NCI-H69 (cell line): ENCODE data around the gene MDH2.
"Not testable (repeated sequence)": the region's sequence is repeated elsewhere in the genome, so short reads cannot be mapped to it uniquely, and the experiment has no call there.

Source experiments
- DNase-seq: peaks from one replicate; lab custom pipeline; 2025; lab: John Stamatoyannopoulos, UW

The MDH2 gene

GRCh38 chr7:76047305-76047810, 548 bp upstream of the MDH2 start:
- peak; percentile 48 for DNase-seq

- DNase-seq, result peak; percentile 69
Observed at GRCh38 chr7:76048668-76048988, 722 bp downstream of the MDH2 start.

GRCh38 chr7:76049295-76049694, 1.4 kb downstream of the MDH2 start:
- DNase-seq, result no peak

GRCh38 chr7:76050545-76050944, 2.6 kb downstream of the MDH2 start:
- DNase-seq, result no peak

GRCh38 chr7:76051840-76052239, 3.9 kb downstream of the MDH2 start:
- no peak for DNase-seq

- DNase-seq, result not testable (repeated sequence)
Observed at GRCh38 chr7:76052681-76053080, 4.8 kb downstream of the MDH2 start.

- DNase-seq, result no peak
Observed at GRCh38 chr7:76053461-76053860, 5.6 kb downstream of the MDH2 start.

- peak; percentile 90 for DNase-seq
Observed at GRCh38 chr7:76054123-76055120, 6.5 kb downstream of the MDH2 start.

- DNase-seq, result no peak
Observed at GRCh38 chr7:76056241-76056640, 8.3 kb downstream of the MDH2 start.

- DNase-seq, result no peak
Observed at GRCh38 chr7:76057103-76057812, 9.4 kb downstream of the MDH2 start.

GRCh38 chr7:76057813-76058145, 9.9 kb downstream of the MDH2 start:
- no peak for DNase-seq

- DNase-seq, result not testable (repeated sequence)
Observed at GRCh38 chr7:76058745-76059144, 10.8 kb downstream of the MDH2 start.

- DNase-seq, result no peak
Observed at GRCh38 chr7:76060842-76061241, 12.9 kb downstream of the MDH2 start.

- no peak for DNase-seq
Observed at GRCh38 chr7:76062254-76062653, 14.3 kb downstream of the MDH2 start.

- DNase-seq, result no peak
Observed at GRCh38 chr7:76063114-76063513, 15.2 kb downstream of the MDH2 start.

- peak; percentile 57 for DNase-seq
Observed at GRCh38 chr7:76063525-76063924, 15.6 kb downstream of the MDH2 start.

- no peak for DNase-seq
Observed at GRCh38 chr7:76064208-76064970, 16.5 kb downstream of the MDH2 start.

- DNase-seq, result no peak
Observed at GRCh38 chr7:76065016-76065612, 17.2 kb downstream of the MDH2 start.

- no peak for DNase-seq
Observed at GRCh38 chr7:76066716-76067503, 19.0 kb downstream of the MDH2 start.

GRCh38 chr7:76069238-76069638, 21.3 kb downstream of the MDH2 start:
- peak; percentile 68 for DNase-seq
